Bronchial epithelial cell (primary cell): ENCODE results near the gene TTK. TPM values are rescaled to one million over a fixed set of nuclear protein-coding genes. Genes with fewer than 3 reads are reported as not detected.

Source experiments
- DNase-seq: peaks from one replicate; pipeline ENCODE4 v3.0.0-alpha.2; 2010; ENCODE audit warnings: low read depth
- FAIRE-seq: peaks from 2 replicates; lab custom pipeline; 2011; peaks lifted over from hg19 to GRCh38; lab: Jason Lieb, UNC
- H3K27me3 ChIP-seq: 2 replicates; pipeline ENCODE4 v1.5.1; 2011; ENCODE audit warnings: low read length; ENCODE audit not compliant: control insufficient read depth, insufficient read depth
- H3K36me3 ChIP-seq: 2 replicates; pipeline ENCODE4 v1.5.1; 2011; ENCODE audit warnings: low read length; ENCODE audit not compliant: control insufficient read depth, insufficient read depth
- H3K4me3 ChIP-seq: 2 replicates; pipeline ENCODE4 v1.5.1; 2011; ENCODE audit warnings: mild to moderate bottlenecking, low read depth, low read length, control low read depth
- total RNA-seq: library from RNA; depleted of rRNA; stranded (reverse); fragments of >200 nt; gene quantifications from 2 replicates; pipeline ENCODE4 v1.2.1, GENCODE V29; 2014
- TF ChIP-seq, protein P1 (sequence below): IDR thresholded peaks from 2 replicates; pipeline ENCODE4 v1.5.1; 2011; ENCODE audit warnings: mild to moderate bottlenecking, moderate library complexity, low read length, control low read depth, inconsistent platforms; ENCODE audit not compliant: insufficient read depth, severe bottlenecking

TTK gene
- total RNA-seq, 1 donor from 2014 or later, result 0.26 TPM

DNA sequence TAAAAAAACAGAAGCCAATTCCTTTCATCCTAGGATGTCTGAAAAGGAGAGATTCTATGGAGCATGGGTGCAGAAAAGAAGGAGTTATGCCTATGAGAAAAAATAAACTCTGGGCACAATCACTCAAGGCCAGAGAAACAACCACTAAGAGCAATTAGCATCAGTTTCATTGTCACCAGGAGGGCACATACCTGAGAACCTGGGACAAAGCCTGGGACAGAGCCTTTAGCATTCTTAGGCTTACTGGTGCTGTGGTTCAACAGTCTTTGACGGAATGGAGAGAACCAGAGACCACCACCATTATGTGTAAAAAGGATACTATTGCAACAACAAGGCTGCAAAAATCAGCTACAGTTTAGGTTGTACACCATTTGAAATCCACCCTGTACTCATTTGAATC lies 72.6 kb downstream of the TTK start:
- TF ChIP-seq, protein P1, sequence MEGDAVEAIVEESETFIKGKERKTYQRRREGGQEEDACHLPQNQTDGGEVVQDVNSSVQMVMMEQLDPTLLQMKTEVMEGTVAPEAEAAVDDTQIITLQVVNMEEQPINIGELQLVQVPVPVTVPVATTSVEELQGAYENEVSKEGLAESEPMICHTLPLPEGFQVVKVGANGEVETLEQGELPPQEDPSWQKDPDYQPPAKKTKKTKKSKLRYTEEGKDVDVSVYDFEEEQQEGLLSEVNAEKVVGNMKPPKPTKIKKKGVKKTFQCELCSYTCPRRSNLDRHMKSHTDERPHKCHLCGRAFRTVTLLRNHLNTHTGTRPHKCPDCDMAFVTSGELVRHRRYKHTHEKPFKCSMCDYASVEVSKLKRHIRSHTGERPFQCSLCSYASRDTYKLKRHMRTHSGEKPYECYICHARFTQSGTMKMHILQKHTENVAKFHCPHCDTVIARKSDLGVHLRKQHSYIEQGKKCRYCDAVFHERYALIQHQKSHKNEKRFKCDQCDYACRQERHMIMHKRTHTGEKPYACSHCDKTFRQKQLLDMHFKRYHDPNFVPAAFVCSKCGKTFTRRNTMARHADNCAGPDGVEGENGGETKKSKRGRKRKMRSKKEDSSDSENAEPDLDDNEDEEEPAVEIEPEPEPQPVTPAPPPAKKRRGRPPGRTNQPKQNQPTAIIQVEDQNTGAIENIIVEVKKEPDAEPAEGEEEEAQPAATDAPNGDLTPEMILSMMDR, result no peak
- FAIRE-seq (no peak), DNase-seq (no peak)
- Histone ChIP-seq H3K4me3 (no peak overlapping the region), H3K27me3 (no peaks in the 10 kb centered on the region), H3K36me3 (no peaks in the 10 kb centered on the region)

- Histone ChIP-seq H3K36me3 (no peaks in the 10 kb centered on the region), H3K4me3 (no peak overlapping the region), H3K27me3 (no peaks in the 10 kb centered on the region)
- TF ChIP-seq, protein P1, result no peak
- DNase-seq, result no peak
- no peak for FAIRE-seq
These were observed 84.2 kb downstream of the TTK start for GRCh38 chr6:80088637-80089036.

- TF ChIP-seq, protein P1, result no peak
- no peak for FAIRE-seq
- no peak for DNase-seq
- Histone ChIP-seq H3K27me3 (no peaks in the 10 kb centered on the region), H3K4me3 (no peak overlapping the region), H3K36me3 (no peaks in the 10 kb centered on the region)
These were observed 87.1 kb downstream of the TTK start for GRCh38 chr6:80091506-80091905.

Other genes with a start within 250 kb of the TTK start
- 6.1 and 15.0 TPM in 2 replicates for gene ELOVL4, start 57.1 kb upstream of the TTK start, total RNA-seq
- 9.1 and 15.0 TPM in 2 replicates for gene BCKDHB, start 102.0 kb downstream of the TTK start, total RNA-seq